Activated CD4-positive, alpha-beta T cell treated with anti-CD3 and anti-CD28 coated beads, Interleukin-10, Interleukin-2, amounts not matched to agents 100 ng/mL and 50 ng/mL, durations not matched to agents 16 hours and 8 hours (primary cell): ENCODE measurements around the gene HNRNPC.
A peak's percentile ranks its signal among the peaks of the same experiment; 100 is the strongest.
"Not testable (repeated sequence)": the region's sequence is repeated elsewhere in the genome, so short reads cannot be mapped to it uniquely, and the experiment has no call there.

ENCODE experiments used
- DNase-seq: peaks from one replicate; pipeline ENCODE4 v3.0.0-alpha.2; 2020

The HNRNPC gene

DNA sequence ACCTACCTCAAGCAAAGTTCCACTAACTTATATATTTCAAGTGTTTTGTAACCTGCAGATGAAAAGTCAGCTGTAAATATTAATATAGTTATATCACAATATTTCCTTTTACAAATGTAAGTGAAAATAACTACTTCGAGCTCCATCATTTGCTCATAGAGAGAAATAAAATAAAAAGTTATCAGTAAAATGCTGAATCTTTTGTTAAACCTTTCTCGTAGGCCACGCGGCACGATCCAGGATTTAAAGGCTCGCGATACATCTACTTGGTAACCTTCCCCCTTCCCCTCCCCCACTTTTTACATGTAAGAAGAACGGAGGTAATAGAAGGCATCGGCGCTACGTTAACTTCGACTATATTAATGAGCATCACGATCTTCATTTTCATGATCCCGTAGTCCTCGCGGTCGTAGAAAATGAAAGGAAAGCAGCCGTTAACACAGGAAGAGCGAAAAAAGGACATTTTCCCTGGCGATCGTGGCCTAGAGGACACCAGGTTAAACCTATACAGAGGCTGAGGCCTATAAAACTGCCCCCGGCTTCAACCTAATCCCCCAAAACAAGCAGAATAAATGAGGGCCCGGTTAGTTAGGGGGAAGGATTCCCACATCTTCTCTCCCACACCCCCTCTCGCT, 508 bp downstream of the HNRNPC start:
- peak; percentile 66 for DNase-seq

DNA sequence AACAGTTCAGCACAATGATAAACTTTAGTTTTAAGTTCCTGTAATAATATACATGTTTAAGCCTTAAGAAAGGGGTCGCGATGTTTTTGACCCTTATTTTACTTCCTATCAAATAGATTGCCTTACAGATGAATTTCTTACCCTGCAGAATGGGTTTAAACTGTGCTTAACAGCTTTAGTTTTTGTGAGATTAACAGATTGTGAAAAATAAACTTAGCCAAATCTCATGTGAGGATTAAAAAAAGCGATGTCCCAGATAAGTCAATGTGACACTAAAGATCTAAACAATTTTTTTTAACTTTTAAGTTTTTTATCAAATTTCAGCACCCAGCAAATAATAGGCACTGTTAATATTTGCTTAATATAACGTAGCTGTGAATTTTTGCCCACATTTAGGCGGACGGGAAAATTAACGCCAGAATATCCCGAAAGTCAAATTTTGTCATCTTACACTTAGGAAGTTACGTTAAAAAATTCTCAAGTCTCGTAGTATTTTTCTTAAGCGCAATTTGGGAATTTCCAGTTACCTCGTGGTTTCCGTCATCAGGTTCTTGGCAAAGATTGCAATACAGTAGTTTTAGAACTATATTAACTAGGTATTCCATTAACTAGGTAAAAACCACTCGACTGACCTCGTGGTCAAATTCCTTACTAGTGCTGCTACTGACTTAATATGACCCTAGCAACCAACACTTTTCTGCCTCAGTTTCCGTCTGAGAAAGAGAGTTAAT, 1.2 kb downstream of the HNRNPC start:
- DNase-seq = peak; percentile 25

DNA sequence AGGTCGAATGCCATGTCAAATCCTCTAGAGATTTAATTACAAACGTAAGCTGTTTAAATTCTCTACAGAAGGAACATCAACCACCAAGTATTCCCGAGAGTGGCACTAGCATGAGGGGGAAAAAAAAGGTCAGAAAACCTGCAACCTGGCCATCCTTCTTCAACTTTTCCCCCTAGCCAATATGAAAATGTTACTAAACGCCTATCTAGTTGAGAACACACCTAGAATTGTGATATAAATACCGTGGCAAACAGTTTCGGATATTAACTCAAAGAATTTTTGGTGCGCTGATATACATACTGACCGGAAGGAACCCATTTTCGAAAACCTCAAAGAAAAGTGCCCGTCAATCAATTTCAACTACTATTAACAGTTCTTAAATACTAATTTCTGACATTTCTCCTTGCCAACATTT, 1.8 kb downstream of the HNRNPC start:
- peak; percentile 32 for DNase-seq

DNA sequence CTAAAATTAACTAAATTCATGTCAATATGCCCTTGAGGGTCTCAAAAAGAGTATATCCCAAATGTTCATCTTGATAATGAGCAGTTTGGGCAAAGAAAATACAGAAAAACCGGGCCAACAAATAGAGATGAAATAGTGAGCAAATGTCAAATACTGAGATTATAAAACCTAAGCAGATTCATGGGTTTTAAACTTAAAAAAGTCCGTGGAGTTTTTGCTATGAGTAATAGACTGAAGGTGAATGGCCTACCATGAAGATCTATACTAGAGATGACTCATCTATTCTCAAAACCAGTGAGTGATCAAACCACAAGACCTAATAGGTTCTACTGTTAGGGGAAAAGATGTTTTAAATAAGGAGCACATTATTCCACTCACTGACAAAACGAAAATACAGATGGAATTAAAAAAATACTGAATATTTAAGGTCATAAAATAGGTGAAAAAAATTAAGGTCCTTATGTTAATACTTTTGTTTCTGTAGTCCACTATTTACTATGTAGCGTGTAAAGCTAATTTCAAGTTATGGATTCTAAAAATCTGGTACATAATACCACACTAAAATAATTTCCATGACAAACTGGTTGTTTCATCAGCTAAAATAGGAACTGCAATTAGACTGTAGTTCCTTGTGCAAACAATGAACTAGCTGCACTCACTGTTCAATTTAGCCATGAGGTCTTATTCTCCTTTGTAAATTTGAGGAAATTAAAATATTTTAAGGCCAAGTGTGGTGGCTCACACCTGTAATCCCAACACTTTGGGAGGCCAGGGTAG, 5.0 kb downstream of the HNRNPC start:
- DNase-seq = peak; percentile 88

DNA sequence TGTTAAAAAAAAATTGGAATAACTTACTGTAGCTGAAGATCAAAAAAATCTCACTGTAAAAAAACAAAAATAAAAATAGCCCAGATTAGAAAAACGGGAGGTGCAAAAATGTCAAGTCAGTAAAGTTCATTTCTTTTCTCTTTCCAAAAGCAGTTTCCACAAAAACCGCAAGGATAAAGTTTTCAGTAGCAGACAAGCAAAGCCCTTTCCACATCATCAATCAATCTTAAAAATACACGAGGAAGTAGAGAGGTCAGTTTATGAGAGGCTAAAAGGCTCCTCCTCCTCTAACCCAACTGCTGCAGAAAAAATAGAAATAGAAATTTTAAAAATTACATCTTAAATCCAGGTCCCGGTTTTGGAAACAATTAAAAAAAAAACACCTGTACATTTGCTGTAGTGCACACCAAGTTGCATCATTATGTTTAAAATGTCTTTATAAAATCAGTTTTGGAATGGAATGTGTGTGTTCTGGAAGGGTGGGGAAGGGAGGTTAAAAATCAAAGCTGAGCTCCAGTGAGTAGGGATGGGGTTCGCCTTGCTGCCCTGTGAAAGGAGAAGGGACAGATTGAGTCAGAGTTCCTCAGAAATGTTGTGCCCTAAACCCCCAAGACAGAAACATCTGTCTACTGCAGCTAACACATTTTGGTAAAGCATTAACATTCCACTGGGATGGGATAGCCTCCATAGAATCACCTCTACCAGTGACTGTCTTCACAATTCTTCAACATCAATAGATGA, 5.8 kb downstream of the HNRNPC start:
- peak; percentile 49 for DNase-seq

DNA sequence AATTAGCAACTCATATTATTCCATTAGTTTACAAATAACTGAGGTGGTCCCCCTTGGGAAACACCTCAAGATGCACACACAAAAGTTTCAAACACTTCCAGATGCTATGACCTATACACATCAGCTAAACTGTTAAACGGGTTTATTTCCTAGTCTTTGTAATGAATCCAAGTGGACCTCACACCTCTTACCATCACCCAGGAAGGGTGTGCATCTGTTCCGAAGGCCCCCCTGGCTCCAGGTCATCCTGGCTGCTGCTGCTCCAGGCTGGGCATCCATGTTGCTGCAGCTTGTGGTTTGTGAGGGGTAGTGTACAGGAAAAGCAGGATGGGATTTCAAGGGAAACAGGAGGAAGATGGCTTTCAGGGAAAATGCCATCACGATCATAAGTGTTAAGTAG, 6.8 kb downstream of the HNRNPC start:
- DNase-seq = no peak

DNA sequence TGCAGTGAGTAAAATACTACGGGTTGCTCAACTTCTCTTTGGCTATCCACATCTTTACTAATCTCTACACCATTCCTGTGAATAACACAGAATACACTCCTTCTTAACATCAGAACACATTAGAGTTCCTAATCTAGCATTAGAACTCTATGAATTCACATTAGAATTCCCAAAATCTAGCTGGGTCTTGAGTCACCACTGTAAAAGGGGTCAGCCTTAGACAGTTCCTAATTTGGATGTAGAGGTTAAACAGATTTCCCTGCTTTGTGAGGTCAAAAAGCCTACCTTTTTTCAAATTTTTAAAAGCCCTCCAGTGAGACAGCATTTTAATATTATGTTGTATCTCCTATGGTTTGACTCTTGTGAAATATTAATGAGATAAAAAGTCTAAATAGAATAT, 7.4 kb downstream of the HNRNPC start:
- DNase-seq = no peak

DNA sequence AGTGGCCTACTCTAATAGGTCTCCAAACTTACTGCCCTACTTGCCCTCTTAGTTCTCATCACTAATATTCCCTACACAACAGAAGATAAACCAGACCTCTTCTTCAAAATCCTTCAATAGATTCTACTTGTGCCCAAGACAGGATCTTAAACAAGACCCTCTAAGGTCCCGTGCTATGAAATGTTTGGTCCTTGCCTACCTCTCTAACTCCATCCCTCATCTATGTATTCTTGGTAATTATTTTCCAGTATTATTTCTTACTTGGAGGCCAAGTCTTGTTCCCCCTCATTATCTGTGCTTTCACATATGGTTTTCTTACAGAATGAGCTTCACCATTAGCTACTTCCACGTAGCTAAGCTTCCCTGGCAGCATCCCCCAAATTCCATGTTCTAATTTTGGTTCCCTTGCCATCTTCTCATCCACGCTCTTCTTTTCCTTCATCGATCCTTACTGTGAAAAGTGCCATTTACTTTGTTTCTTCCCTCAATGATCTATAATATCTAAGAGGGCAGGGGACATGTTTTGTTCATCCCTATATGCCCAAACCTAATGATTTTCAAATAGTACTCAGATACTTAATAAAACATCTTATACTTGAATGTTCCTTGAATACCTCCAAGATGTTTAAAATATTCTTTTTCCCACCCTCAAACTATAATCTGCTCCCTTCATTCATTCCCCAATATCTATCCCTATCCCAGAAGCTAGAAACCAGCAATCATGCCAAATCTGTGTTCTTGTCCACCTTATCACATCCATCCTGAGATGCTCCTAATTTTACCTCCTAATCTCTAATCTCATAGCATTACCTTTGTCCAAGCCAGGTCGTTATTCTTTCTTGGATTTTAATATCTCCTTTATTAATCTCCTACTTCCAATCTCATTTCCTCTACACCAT, 10.1 kb downstream of the HNRNPC start:
- no peak for DNase-seq

DNA sequence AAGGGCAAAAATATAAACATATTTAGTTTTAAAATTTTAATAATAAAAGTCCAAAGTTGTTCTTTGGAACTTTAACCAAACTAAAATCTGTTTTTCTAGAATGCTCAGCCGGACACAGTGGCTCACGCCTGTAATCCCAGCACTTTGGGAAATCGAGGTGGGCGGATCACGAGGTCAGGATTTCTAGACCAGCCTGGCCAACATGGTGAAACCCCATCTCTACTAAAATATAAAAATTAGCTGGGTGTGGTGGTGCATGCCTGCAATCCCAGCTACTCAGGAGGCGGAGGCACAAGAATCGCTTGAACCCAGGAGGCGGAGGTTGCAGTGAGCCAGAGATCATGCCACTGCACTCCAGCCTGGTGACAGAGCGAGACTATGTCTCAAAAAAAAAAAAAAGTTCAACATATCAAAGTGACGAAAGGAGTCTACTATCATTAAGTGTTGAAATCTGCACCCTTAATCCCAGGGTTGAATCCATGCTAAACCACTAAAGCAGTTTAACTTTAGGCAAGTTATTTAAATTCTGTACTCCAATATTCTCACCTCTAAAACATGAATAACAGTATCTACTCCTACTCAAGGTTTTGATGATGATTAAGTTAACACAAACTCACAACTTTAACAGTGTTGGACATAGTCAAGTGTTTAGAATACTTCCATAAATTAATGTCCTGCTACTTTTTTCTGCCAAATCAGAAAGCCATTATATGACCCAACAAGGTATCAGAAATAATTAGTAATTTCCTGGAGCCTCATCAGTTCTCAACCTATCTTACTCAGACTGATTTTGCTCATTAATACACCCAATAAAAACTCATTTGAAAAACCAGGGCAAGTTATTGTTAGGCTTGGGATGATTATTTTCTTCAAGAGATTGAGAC, 11.0 kb downstream of the HNRNPC start:
- no peak for DNase-seq

DNA sequence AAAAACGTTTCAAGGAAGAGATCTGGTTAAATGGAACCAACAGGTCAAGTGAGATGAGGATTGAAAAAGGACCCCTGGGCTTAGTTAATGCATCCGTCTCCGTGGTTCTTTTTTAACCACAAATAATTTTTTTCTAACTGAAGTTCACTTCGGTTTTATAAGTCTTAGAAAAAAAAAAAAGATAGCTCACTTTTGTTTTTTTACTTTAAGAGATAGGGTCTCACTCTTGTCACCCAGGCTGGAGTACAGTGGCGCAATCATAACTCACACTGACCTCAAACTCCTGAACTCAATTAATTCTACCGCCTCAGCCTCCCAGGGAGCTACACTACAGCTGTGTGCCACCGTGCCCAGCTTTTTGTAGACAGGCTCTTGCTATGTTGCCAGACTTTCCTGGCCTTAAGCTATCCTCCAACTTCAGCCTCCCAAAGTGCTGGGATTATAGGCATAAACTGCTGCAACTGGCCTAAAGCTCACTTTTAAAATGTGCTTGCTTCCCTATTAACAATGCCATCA, 11.8 kb downstream of the HNRNPC start:
- no peak for DNase-seq

DNA sequence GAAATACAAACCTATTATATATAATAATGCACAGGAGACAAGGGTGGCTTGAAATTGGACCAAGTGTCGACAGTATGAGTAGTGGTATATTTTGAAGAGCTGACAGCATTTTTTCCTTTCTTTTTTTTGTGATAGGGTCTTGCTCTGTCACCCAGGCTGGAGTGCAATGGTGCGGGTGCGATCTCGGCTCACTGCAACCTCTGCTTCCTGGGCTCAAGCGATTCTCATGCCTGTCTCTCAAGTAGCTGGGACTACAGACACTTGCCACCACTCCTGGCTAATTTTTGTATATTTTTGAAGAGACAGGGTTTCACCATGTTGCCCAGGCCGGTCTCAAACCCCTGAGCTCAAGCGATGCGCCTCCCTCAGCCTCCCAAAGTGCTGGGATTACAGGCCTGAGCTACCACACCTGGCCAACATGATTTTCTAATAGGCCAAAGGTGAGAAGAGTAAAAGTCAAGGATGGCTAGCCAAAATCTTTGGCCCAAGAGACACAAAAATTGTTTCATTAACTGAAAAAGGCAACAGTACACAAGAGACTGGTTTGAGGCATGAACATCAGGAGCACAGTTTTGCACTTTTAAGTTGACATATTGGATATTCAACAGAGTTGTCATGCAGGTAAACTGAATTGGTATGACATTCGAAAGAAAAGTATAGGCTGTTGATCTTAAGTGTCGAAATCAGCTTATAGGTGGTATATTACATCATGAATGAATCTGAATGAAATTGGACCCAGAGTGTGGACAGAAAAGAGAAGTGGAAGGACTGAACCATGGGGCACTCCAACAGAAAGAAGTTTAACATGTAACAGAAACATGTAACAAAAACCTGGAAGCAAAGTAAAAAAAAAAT, 12.5 kb downstream of the HNRNPC start:
- DNase-seq = no peak

DNA sequence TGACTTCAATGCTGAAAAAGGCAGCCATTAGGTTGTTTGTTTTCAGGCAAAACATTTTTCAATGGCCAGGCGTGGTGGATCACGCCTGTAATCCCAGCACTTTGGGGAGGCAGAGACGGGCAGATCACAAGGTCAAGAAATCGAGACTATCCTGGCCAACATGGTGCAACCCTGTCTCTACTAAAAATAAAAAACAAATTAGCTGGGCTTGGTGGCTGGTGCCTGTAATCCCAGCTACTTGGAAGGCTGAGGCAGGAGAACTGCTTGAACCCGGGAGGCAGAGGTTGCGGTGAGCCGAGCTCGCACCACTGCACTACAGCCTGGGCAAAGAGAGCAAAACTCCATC, 13.2 kb downstream of the HNRNPC start:
- not testable (repeated sequence) for DNase-seq

DNA sequence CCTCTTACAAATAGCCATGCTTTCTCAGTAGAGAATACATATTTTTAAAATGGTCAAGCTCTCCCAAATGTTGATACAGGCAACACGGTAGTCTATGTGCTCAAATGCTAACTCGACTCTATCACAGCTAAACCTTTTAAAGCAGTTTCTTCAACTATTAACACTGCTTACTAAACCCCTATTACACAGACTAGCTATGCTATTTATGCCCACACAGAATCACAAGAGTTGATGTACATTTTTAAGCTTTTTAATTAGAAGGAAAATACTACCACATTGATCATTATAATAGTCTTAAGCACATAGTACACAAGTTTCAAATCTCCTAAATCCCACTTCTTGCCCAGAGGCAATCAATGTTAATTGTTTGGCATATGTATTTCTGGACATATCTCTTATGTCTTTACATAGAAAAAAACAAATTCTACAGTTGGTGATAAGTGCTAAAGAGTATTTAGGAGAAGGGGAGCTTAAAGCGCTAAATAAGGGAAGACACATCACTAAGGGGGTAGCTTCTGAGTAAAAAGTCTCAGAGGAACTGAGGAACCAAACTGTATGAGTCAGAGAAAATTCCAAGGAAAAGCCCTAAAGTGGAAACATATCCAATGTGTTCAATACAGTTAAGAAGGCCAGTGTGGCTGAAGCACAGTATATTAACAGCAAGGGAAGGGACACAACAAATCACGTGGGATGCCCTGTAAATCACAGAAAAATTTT, 13.7 kb downstream of the HNRNPC start:
- no peak for DNase-seq

DNA sequence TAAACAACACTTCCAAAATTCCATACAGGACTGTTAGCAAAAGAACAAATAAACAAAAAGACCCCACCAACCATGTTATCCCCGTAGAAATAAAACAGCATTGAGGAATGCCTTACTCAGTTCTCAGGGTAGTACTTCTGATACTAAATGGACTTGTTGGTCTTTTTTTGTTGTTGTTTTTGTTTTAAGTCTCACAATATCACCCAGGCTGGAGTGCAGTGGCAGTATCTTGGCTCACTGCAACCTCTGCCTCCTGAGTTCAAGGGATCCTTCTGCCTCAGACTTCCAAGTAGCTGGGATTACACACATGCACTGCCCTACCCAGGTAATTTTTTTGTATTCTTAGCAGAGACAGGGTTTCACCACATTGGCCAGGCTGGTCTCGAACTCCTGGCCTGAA, 17.1 kb downstream of the HNRNPC start:
- no peak for DNase-seq

DNA sequence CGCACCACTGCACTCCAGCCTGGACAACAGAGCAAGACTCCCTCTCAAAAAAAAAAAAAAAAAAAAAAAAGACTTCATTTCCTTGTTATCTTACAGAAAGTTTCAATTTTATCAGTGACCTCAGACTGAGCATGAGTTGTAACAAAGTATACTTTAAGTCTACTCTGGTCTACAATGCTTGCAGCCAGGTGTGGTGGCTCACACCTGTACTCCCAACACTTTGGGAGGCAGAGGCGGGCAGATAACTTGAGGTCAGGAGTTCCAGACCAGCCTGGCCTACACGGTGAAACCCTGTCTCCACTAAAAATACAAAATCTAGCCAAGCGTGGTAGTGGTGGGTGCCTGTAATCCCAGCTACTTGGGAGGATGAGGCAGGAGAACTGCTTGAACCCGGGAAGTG, 18.0 kb downstream of the HNRNPC start:
- no peak for DNase-seq

DNA sequence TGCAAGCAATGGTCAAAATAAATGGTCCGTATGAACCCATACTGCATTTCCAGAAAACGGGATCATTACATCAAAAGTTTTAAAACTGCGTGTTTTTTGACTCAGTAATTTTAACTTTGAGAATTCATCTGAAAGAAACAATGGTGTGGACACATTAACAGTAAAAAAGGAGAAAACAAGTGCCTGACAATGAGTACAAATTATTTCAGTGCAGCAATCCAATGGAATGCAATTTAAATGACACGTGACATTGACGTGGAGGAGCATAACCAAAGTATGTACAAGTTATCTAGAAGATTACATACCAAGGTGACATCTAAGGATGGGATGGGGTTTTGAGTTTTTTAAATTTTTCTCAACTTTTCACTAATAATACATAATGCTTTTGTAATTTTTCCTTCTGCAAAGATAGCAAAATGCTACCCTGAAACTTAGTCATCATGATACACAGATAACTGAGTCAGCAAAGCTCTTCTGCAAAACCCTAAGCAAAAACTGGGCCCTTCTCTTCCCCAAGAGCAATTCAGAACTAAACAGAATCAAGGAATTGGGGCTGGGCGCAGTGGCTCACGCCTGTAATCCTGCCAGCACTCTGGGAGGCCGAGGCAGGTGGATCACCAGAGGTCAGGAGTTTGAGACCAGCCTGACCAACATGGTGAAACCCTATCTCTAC, 20.4 kb downstream of the HNRNPC start:
- DNase-seq = no peak

DNA sequence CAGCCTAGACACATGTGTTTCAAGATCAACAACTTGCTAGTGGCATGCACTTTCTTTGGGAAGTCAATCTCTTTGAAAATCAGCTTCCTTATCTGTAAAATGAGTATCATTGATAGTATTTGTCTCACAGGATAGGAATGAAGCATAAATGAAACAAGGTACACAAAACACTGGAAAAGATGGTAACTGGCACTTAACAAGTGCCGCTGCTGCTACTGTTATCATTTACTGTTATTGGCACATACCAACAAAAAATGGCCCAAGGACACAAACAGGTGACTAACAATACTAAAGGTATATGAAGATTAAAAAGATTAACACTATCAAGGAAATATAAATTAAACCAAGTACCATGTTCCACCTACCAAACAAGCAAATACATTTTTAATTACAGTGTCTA, 20.9 kb downstream of the HNRNPC start:
- no peak for DNase-seq

DNA sequence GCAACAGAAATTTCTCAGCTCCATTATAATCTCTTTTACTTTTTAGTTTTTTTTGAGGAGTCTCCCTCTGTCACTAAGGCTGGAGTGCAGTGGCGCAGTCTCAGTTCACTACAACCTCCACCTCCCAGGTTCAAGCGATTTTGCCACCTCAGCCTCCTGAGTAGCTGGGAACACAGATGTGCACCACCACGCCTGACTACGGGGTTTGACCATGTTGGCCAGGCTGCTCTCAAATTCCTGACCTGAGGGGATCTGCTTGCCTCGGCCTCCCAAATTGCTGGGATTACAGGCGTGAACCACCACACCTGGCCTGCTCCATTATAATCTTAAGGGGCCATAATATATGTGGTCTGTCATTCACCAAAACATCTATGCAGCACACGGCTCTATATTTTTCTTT, 23.4 kb downstream of the HNRNPC start:
- DNase-seq = no peak

DNA sequence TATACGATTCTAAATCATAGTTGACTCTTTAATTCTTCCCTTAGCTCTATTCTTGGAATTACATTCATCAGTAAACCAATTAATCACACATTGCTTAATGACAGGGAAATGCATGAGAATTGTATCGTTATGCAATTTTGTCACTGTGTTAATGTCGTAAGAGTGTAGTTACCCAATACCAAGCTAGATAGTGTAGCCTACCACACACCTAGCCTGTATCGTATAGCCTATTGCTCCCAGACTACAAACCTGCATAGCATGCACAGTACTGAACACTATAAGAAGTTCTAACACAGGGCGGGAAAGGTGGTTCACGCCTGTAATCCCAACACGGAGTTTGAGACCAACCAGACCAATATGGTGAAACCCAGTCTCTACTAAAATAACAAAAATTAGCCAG, 24.7 kb downstream of the HNRNPC start:
- no peak for DNase-seq
